K562 (cell line): Measurements from ENCODE around the gene MMRN1. TPM values are rescaled to one million over a fixed set of nuclear protein-coding genes. Genes with fewer than 3 reads are reported as not detected.

ENCODE experiments used
- ATAC-seq: fragments of 200-7000 bp; cut with Tn5 transposase; 3 replicates; pipeline ENCODE4 v1.9.1; 2020; ENCODE audit warnings: moderate library complexity
- BruUV-seq: library from RNA; stranded (reverse); fragments of 400-500 nt; replicated peaks from 2 replicates; lab custom pipeline; 2021; lab: Mats Ljungman, UMichigan
- CTCF ChIA-PET: fragments of 300-600 bp; formaldehyde crosslinking; extraction: SDS; loops from one replicate; lab custom pipeline; 2021; ENCODE audit warnings: low intra/inter-chr PET ratio; lab: Yijun Ruan, JAX
- POLR2A ChIA-PET: fragments of 300-600, 350-650 bp; sonication (Branson Sonifier 250); formaldehyde crosslinking; extraction: SDS; loops from one replicate; lab custom pipeline; 2021; ENCODE audit warnings: antibody characterized with exemption, inconsistent platforms; lab: Yijun Ruan, JAX
- DNase-seq, 4 experiments: peaks; one replicate each; pipeline versions ENCODE4 v3.0.0 to v3.0.0-alpha.2; 2011 to 2018; ENCODE audit warnings: low spot score in 3 of 4, mixed read lengths in 3 of 4; ENCODE audit errors: extremely low read depth in 1 of 4
- FAIRE-seq: peaks from 2 replicates; lab custom pipeline; 2011; peaks lifted over from hg19 to GRCh38; lab: Jason Lieb, UNC
- H2AFZ ChIP-seq: 2 replicates; pipeline ENCODE4 v1.6.0; 2011; ENCODE audit warnings: low read depth, low read length, control low read depth, inconsistent platforms
- H3K27ac ChIP-seq: fragments of 200-600 bp; 3 replicates; pipeline ENCODE4 v1.8.0; 2011; ENCODE audit warnings: low read depth, mild to moderate bottlenecking, control low read depth, inconsistent platforms, low read length, moderate library complexity, mixed read lengths; ENCODE audit errors: extremely low read depth
- H3K27me3 ChIP-seq, 2 experiments: fragments of 300-600 bp in 1 of 2; 2 replicates in 1 of 2; 3 replicates in 1 of 2; pipeline versions ENCODE4 v1.6.0 to v1.8.0; 2011; ENCODE audit warnings: inconsistent platforms in 2 of 2, low read length in 2 of 2, mild to moderate bottlenecking in 1 of 2, mixed read lengths in 1 of 2, moderate library complexity in 1 of 2; ENCODE audit not compliant: control insufficient read depth in 2 of 2, insufficient read depth in 2 of 2
- H3K36me3 ChIP-seq: fragments of 300-600 bp; 3 replicates; pipeline ENCODE4 v1.8.0; 2011; ENCODE audit warnings: mild to moderate bottlenecking, low read length, inconsistent platforms; ENCODE audit not compliant: control insufficient read depth, insufficient read depth
- H3K4me1 ChIP-seq, 2 experiments: fragments of 200-600 bp in 1 of 2; replicated peaks in 1 of 2; 2 replicates in 1 of 2; 3 replicates in 1 of 2; pipeline versions ENCODE4 v1.5.1 to v1.8.0; 2011; ENCODE audit warnings: inconsistent platforms in 2 of 2, low read length in 2 of 2, mild to moderate bottlenecking in 1 of 2, mixed read lengths in 1 of 2, moderate library complexity in 1 of 2; ENCODE audit not compliant: control insufficient read depth in 2 of 2, insufficient read depth in 2 of 2
- H3K4me2 ChIP-seq: 2 replicates; pipeline ENCODE4 v1.6.1; 2011; ENCODE audit warnings: low read length, control low read depth, inconsistent platforms, mixed read lengths; ENCODE audit not compliant: insufficient read depth
- H3K4me3 ChIP-seq: fragments of 200-600 bp; sonication (generic), shearing (Covaris generic); 2 replicates; pipeline ENCODE4 v1.5.1; 2016; ENCODE audit warnings: control low read depth, inconsistent platforms
- H3K79me2 ChIP-seq: fragments of 200-600 bp; 3 replicates; pipeline ENCODE4 v1.8.0; 2011; ENCODE audit warnings: low read length, inconsistent platforms; ENCODE audit not compliant: control insufficient read depth, insufficient read depth
- H3K9ac ChIP-seq, 2 experiments: 2 replicates each; pipeline versions ENCODE4 v1.6.0 to v1.6.1; 2011; ENCODE audit warnings: low read depth in 2 of 2, low read length in 2 of 2, control low read depth in 1 of 2, inconsistent platforms in 1 of 2, mild to moderate bottlenecking in 1 of 2, mixed read lengths in 1 of 2; ENCODE audit not compliant: insufficient read depth in 1 of 2
- H3K9me1 ChIP-seq: one replicate; pipeline ENCODE4 v1.6.0; 2011; ENCODE audit warnings: inconsistent platforms, mild to moderate bottlenecking, low read length, moderate library complexity; ENCODE audit not compliant: control insufficient read depth, insufficient read depth
- H3K9me3 ChIP-seq: replicated peaks from 2 replicates; pipeline ENCODE4 v1.5.1; 2011; ENCODE audit warnings: low read depth, low read length, inconsistent platforms; ENCODE audit not compliant: control insufficient read depth, insufficient read depth
- H4K20me1 ChIP-seq: replicated peaks from 2 replicates; pipeline ENCODE4 v1.6.1; 2011; ENCODE audit warnings: low read length, inconsistent platforms, mixed read lengths; ENCODE audit not compliant: control insufficient read depth, insufficient read depth
- CBX2 ChIP-seq: fragments of 200-600 bp; sonication (generic); IDR thresholded peaks from one replicate; pipeline ENCODE4 v1.6.1; 2012; ENCODE audit warnings: mild to moderate bottlenecking, low read length, inconsistent platforms; ENCODE audit not compliant: insufficient read depth, poor library complexity, severe bottlenecking
- GTF2B ChIP-seq: IDR thresholded peaks from 2 replicates; pipeline ENCODE4 v1.6.1; 2011; ENCODE audit not compliant: insufficient read length; ENCODE audit errors: extremely low read depth
- HNRNPL ChIP-seq: fragments of 200-400 bp; formaldehyde crosslinking; IDR thresholded peaks from 2 replicates; pipeline ENCODE4 v1.6.1; 2017; ENCODE audit warnings: low read depth, mild to moderate bottlenecking, low read length
- ILF3 ChIP-seq: fragments of 450-650 bp; IDR thresholded peaks from 2 replicates; pipeline ENCODE4 v1.6.1; 2018; ENCODE audit warnings: antibody characterized with exemption, mild to moderate bottlenecking, moderate library complexity, borderline replicate concordance
- JUND ChIP-seq, 2 experiments: IDR thresholded peaks; 2 replicates in 1 of 2; 3 replicates in 1 of 2; pipeline ENCODE4 v1.6.1; 2011; ENCODE audit warnings: borderline replicate concordance in 2 of 2, low read depth in 2 of 2, low read length in 2 of 2, improper control_type of control experiment in 1 of 2, missing biosample characterization in 1 of 2, missing genetic modification characterization in 1 of 2, missing genetic modification reagents in 1 of 2
- KLF13 ChIP-seq: fragments of 450-650 bp; IDR thresholded peaks from 2 replicates; pipeline ENCODE4 v1.6.1; 2016; ENCODE audit warnings: missing genetic modification characterization, low read depth, mild to moderate bottlenecking, missing compliant biosample characterization, moderate library complexity, borderline replicate concordance
- ZBTB7A ChIP-seq: IDR thresholded peaks from 2 replicates; pipeline ENCODE4 v1.6.1; 2011; ENCODE audit warnings: low read depth, mild to moderate bottlenecking, low read length, moderate library complexity, borderline replicate concordance; ENCODE audit not compliant: control insufficient read depth
- ZC3H4 ChIP-seq: sonication (generic); formaldehyde crosslinking; IDR thresholded peaks from 2 replicates; pipeline ENCODE4 v1.9.0; 2021; ENCODE audit warnings: missing genetic modification reagents, borderline replicate concordance
- ZNF644 ChIP-seq: fragments of 200-800 bp; sonication (Bioruptor generic); IDR thresholded peaks from 2 replicates; pipeline ENCODE4 v1.6.1; 2016; ENCODE audit warnings: low read depth, missing genetic modification characterization, missing compliant biosample characterization
- WGBS: fragments of 100-300 bp; shearing (Covaris generic); methylation state at CpG from one replicate; pipeline ENCODE4 v1.1.6; 2016; ENCODE audit warnings: low coverage, mixed read lengths; ENCODE audit not compliant: insufficient coverage; ENCODE audit errors: missing lambda C conversion rate; 5-methylcytosine and 5-hydroxymethylcytosine counted together
- in situ Hi-C: fragments of 300-500 bp; cut with MboI; formaldehyde crosslinking; loops from 4 replicates; pipeline ENCODE4 v1.15.0; 2018; ENCODE audit warnings: inconsistent platforms, mixed read lengths
- intact Hi-C: fragments of 100-400 bp; cut with micrococcal nuclease; formaldehyde crosslinking; loops from 2 replicates; pipeline ENCODE4 v1.14.2; 2022
- polyA plus RNA-seq, 8 experiments: library from polyadenylated mRNA; depleted of rRNA in 4 of 8; stranded (reverse) in 5 of 8; unstranded in 3 of 8; fragments of >200 nt; fragmentation: Nextera tagmentation in 2 of 8; fragmentation: Illumina TruSeq in 1 of 8; extraction: Ambion mirVana in 2 of 8; extraction: Trizol in 1 of 8; gene quantifications; 2 replicates each; pipeline versions ENCODE4 v1.2.1 to v1.2.3, GENCODE V29; 2011 to 2014; ENCODE audit warnings: inconsistent platforms in 1 of 8, missing spikeins in 1 of 8
- total RNA-seq, 7 experiments: library from RNA; depleted of rRNA in 6 of 7; stranded (reverse); fragments of >200 nt in 6 of 7; fragmentation: Illumina TruSeq in 2 of 7; extraction: Trizol in 2 of 7; gene quantifications; 2 replicates each; pipeline versions ENCODE4 v1.2.1 to v1.2.3, GENCODE V29; 2011 to 2021; ENCODE audit warnings: low replicate concordance in 1 of 7
- TF ChIP-seq, protein P1 (sequence below): sonication (generic); formaldehyde crosslinking; IDR thresholded peaks from 2 replicates; pipeline ENCODE4 v1.8.0; 2022; ENCODE audit warnings: mild to moderate bottlenecking, missing genetic modification reagents

Gene MMRN1
- total and polyA plus RNA-seq, 9 of the 15 experiments (the other 6 are each of a cell fraction or from before 2014, with no cell fraction given): 0.01 to 0.06 (median 0.02) TPM; not detected in 6

- Histone ChIP-seq H4K20me1 (no peaks in the 10 kb centered on the region), H3K4me2 (no peak overlapping the region), H3K9me3 (no peaks in the 10 kb centered on the region), H3K36me3 (no peaks in the 10 kb centered on the region), H3K27me3 (no peaks in the 10 kb centered on the region), H2AFZ (no peak overlapping the region), H3K9ac (no peak overlapping the region), H3K79me2 (no peaks in the 10 kb centered on the region), H3K27ac (no peak overlapping the region), H3K9me1 (no peaks in the 10 kb centered on the region), H3K4me1 (no peaks in the 10 kb centered on the region), H3K4me3 (no peak overlapping the region)
- TF ChIP-seq HNRNPL (no peak), ZC3H4 (CRISPR knock-in tag) (no peak), ZBTB7A (no peak), GTF2B (no peak), ILF3 (no peak), CBX2 (no peak), KLF13 (tag) (no peak), ZNF644 (tag) (no peak), JUND (IDR thresholded peaks at IDR 0.05; ENCODE audit: borderline replicate concordance, low read depth, low read length) (no peak), JUND (tag; IDR thresholded peaks at IDR 0.05; ENCODE audit: borderline replicate concordance, low read depth, low read length) (no peak)
- TF ChIP-seq, protein P1, sequence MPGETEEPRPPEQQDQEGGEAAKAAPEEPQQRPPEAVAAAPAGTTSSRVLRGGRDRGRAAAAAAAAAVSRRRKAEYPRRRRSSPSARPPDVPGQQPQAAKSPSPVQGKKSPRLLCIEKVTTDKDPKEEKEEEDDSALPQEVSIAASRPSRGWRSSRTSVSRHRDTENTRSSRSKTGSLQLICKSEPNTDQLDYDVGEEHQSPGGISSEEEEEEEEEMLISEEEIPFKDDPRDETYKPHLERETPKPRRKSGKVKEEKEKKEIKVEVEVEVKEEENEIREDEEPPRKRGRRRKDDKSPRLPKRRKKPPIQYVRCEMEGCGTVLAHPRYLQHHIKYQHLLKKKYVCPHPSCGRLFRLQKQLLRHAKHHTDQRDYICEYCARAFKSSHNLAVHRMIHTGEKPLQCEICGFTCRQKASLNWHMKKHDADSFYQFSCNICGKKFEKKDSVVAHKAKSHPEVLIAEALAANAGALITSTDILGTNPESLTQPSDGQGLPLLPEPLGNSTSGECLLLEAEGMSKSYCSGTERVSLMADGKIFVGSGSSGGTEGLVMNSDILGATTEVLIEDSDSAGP (CRISPR knock-in tag): no peak
- FAIRE-seq (no peak), ATAC-seq (no peak), DNase-seq (no peak)
- intact Hi-C loops: no loop called here
- WGBS: 0% methylated on average over 4 of the region's 4 CpGs
- in situ Hi-C loops: no loop called here
- ChIA-PET POLR2A (no interaction called here), CTCF (no interaction called here)
- no TSS peak for BruUV-seq
Measured at GRCh38 chr4:89995006-89995405, 100.4 kb downstream of the MMRN1 start.
